ENCODE results near the gene PIP4K2C.
"Not testable (repeated sequence)": the region's sequence is repeated elsewhere in the genome, so short reads cannot be mapped to it uniquely, and the experiment has no call there.

DNA sequence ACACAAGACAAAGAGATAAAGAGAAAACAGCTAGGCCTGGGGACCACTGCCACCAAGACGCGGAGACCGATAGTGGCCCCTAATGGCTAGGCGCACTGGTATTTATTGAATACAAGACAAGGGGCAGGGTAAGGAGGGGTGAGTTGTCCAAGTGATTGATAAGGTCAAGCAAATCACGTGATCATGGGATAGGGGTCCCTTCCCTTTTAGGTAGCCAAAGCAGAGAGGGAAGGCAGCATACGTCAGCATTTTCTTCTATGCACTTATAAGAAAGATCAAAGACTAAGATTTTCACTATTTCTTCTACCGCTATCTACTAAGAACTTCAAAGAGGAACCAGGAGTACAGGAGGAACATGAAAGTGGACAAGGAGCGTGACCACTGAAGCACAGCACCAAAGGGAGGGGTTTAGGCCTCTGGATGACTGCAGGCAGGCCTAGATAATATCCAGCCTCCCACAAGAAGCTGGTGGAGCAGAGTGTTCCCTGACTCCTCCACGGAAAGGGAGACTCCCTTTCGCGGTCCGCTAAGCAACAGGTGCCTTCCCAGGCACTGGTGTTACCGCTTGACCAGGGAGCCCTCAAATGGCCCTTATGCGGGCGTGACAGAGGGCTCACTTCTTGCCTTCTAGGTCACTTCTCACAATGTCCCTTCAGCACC is 1.9 kb upstream of the PIP4K2C start:
- TF ChIP-seq, protein P1, sequence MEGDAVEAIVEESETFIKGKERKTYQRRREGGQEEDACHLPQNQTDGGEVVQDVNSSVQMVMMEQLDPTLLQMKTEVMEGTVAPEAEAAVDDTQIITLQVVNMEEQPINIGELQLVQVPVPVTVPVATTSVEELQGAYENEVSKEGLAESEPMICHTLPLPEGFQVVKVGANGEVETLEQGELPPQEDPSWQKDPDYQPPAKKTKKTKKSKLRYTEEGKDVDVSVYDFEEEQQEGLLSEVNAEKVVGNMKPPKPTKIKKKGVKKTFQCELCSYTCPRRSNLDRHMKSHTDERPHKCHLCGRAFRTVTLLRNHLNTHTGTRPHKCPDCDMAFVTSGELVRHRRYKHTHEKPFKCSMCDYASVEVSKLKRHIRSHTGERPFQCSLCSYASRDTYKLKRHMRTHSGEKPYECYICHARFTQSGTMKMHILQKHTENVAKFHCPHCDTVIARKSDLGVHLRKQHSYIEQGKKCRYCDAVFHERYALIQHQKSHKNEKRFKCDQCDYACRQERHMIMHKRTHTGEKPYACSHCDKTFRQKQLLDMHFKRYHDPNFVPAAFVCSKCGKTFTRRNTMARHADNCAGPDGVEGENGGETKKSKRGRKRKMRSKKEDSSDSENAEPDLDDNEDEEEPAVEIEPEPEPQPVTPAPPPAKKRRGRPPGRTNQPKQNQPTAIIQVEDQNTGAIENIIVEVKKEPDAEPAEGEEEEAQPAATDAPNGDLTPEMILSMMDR (conservative IDR thresholded peaks at IDR 0.05; ENCODE audit: low read depth in 2 of 2) = not testable (repeated sequence)
- not testable (repeated sequence) for TF ChIP-seq EZH2phosphoT487 (IDR thresholded peaks at IDR 0.05; ENCODE audit: unreplicated experiment); POLR2AphosphoS5 (IDR thresholded peaks at IDR 0.05; ENCODE audit: low read depth); STAT1 (IDR thresholded peaks at IDR 0.05; ENCODE audit: unreplicated experiment); ZNF114 (CRISPR knock-in tag; IDR thresholded peaks at IDR 0.05); EZH2 (IDR thresholded peaks at IDR 0.05; ENCODE audit: low read depth, unreplicated experiment); NANOG (IDR thresholded peaks at IDR 0.05; ENCODE audit: borderline replicate concordance)
- TF ChIP-seq, protein P2, sequence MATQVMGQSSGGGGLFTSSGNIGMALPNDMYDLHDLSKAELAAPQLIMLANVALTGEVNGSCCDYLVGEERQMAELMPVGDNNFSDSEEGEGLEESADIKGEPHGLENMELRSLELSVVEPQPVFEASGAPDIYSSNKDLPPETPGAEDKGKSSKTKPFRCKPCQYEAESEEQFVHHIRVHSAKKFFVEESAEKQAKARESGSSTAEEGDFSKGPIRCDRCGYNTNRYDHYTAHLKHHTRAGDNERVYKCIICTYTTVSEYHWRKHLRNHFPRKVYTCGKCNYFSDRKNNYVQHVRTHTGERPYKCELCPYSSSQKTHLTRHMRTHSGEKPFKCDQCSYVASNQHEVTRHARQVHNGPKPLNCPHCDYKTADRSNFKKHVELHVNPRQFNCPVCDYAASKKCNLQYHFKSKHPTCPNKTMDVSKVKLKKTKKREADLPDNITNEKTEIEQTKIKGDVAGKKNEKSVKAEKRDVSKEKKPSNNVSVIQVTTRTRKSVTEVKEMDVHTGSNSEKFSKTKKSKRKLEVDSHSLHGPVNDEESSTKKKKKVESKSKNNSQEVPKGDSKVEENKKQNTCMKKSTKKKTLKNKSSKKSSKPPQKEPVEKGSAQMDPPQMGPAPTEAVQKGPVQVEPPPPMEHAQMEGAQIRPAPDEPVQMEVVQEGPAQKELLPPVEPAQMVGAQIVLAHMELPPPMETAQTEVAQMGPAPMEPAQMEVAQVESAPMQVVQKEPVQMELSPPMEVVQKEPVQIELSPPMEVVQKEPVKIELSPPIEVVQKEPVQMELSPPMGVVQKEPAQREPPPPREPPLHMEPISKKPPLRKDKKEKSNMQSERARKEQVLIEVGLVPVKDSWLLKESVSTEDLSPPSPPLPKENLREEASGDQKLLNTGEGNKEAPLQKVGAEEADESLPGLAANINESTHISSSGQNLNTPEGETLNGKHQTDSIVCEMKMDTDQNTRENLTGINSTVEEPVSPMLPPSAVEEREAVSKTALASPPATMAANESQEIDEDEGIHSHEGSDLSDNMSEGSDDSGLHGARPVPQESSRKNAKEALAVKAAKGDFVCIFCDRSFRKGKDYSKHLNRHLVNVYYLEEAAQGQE (IDR thresholded peaks at IDR 0.05; ENCODE audit: unreplicated experiment) = not testable (repeated sequence)
- TF ChIP-seq, protein P3, sequence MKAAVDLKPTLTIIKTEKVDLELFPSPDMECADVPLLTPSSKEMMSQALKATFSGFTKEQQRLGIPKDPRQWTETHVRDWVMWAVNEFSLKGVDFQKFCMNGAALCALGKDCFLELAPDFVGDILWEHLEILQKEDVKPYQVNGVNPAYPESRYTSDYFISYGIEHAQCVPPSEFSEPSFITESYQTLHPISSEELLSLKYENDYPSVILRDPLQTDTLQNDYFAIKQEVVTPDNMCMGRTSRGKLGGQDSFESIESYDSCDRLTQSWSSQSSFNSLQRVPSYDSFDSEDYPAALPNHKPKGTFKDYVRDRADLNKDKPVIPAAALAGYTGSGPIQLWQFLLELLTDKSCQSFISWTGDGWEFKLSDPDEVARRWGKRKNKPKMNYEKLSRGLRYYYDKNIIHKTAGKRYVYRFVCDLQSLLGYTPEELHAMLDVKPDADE (IDR thresholded peaks at IDR 0.05) = not testable (repeated sequence)
